ENCODE data around the gene EIF4G3. TPM values are rescaled to one million over a fixed set of nuclear protein-coding genes. Genes with fewer than 3 reads are reported as not detected.

The EIF4G3 gene
- total RNA-seq, 1 donor from 2014 or later: 38.4 TPM

DNA sequence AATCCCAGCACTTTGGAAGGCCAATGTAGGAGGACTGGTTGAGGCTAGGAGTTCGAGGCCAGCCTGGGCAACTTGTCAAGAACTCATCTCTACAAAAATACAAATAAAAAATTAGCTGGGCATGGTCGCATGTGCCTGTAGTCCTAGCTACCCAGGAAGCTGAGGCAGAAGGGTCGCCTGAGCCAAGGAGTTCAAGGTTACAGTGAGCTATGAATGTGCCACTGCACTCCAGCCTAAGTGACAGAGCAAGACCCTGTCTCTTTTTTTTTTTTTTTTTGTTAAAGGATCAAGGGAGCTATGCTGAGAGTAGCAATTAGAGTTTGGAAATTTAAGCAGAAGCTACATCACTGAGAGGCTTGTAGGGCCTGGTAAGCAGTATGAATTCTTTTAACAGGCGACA lies 70.9 kb downstream of the EIF4G3 start:
- Histone ChIP-seq H3K4me3 (ENCODE audit: low read depth, low read length) (no peak overlapping the region), H3K27me3 (ENCODE audit: control insufficient read depth, insufficient read depth, low read length) (no peaks in the 10 kb centered on the region), H3K36me3 (ENCODE audit: control insufficient read depth, insufficient read depth, low read length) (no peaks in the 10 kb centered on the region)
- DNase-seq (ENCODE audit: low read depth): no peak
- TF ChIP-seq, protein P1, sequence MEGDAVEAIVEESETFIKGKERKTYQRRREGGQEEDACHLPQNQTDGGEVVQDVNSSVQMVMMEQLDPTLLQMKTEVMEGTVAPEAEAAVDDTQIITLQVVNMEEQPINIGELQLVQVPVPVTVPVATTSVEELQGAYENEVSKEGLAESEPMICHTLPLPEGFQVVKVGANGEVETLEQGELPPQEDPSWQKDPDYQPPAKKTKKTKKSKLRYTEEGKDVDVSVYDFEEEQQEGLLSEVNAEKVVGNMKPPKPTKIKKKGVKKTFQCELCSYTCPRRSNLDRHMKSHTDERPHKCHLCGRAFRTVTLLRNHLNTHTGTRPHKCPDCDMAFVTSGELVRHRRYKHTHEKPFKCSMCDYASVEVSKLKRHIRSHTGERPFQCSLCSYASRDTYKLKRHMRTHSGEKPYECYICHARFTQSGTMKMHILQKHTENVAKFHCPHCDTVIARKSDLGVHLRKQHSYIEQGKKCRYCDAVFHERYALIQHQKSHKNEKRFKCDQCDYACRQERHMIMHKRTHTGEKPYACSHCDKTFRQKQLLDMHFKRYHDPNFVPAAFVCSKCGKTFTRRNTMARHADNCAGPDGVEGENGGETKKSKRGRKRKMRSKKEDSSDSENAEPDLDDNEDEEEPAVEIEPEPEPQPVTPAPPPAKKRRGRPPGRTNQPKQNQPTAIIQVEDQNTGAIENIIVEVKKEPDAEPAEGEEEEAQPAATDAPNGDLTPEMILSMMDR (IDR thresholded peaks at IDR 0.05; ENCODE audit: insufficient read depth, low read length, poor library complexity, severe bottlenecking): no peak

DNA sequence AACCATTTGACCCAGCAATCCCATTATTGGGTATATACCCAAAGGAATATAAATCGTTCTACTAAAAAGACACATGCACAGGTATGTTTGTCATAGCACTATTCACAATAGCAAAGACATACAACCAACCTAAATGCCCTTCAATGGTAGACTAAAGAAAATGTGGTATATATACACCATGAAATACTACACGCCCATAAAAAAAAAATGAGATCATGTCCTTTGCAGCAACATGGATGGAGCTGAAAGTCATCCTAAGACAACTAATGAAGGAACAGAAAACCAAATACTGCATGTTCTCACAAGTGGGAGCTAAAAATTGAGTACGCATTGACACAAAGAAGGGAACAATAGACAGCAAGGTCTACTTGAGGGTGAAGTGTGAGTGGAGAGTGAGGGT lies 72.0 kb downstream of the EIF4G3 start:
- TF ChIP-seq, protein P1 (IDR thresholded peaks at IDR 0.05; ENCODE audit: insufficient read depth, low read length, poor library complexity, severe bottlenecking): no peak
- H3K27me3 ChIP-seq (ENCODE audit: control insufficient read depth, insufficient read depth, low read length): no peaks in the 10 kb centered on the region
- no peaks in the 10 kb centered on the region for H3K36me3 ChIP-seq (ENCODE audit: control insufficient read depth, insufficient read depth, low read length)
- no peak overlapping the region for H3K4me3 ChIP-seq (ENCODE audit: low read depth, low read length)
- no peak for DNase-seq (ENCODE audit: low read depth)

DNA sequence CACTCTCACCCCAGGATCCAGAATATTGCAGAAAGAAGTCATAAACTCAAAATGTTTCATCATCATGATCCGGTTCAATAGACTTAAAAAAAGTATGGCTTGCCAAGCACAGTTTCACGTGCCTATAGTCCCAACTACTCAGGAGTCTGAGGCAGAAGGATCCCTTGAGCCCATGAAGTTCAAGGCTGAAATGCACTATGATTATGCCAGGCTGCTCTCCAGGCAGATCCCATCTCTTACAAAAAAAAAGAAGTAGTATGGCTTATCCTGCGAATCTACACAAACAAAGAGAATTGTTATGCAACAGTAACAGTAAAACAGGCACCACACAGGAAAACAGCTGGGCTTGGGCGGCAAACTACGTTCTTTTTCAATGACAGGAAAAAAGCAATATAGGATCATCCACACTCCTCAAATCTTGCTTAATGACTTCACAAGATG lies 76.2 kb downstream of the EIF4G3 start:
- Histone ChIP-seq H3K27me3 (ENCODE audit: control insufficient read depth, insufficient read depth, low read length) (no peaks in the 10 kb centered on the region), H3K36me3 (ENCODE audit: control insufficient read depth, insufficient read depth, low read length) (no peaks in the 10 kb centered on the region), H3K4me3 (ENCODE audit: low read depth, low read length) (no peak overlapping the region)
- no peak for DNase-seq (ENCODE audit: low read depth)
- TF ChIP-seq, protein P1 (IDR thresholded peaks at IDR 0.05; ENCODE audit: insufficient read depth, low read length, poor library complexity, severe bottlenecking): no peak

DNA sequence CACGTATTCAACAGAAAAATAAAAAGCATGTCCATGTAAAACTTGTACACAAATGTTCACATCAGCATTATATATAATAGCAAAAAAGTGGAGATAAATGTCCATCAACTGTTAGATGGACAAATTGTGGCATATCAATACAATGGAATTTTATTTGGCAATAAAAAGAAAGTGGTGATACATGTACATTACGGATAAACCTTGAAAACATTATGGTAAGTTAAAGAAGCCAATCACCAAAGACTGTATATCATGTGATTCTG lies 76.9 kb downstream of the EIF4G3 start:
- Histone ChIP-seq H3K27me3 (ENCODE audit: control insufficient read depth, insufficient read depth, low read length) (no peaks in the 10 kb centered on the region), H3K4me3 (ENCODE audit: low read depth, low read length) (no peak overlapping the region), H3K36me3 (ENCODE audit: control insufficient read depth, insufficient read depth, low read length) (no peaks in the 10 kb centered on the region)
- TF ChIP-seq, protein P1 (IDR thresholded peaks at IDR 0.05; ENCODE audit: insufficient read depth, low read length, poor library complexity, severe bottlenecking): no peak
- no peak for DNase-seq (ENCODE audit: low read depth)

DNA sequence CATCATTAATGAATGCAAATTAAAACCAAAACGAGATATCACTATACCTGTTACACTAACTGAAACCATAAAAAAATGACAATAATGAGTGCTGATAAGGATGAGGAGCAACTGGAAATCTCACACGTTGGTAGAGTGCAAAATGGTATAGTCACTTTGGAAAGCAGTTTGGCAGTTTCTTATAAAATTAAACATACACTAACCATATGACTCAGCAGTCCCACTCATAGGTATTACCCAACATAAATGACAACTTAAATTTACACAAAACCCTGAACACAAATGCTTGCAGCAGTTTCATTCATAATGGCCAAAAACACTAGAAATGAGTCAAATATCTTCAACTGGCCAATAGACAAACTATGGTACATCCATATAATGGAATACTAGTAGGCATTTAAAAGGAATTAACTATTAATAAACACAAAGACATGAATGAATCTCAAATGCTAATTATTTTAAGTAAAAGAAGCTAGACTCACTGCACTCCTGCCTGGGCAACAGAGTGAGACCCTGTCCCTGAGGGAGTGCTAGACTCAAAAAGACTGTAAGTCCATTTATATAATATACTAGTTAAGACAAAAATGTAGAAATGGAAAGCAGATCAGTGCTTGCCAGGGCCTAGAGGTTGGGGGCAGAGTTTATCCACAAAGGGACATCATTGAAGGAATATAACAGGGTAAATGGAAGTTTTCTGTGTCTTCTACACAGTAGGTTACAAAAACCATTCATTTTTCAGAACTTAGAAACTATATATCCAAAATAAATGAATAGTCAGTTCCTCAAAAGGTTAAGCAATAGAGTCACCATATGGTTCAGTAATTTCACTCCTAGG lies 77.4 kb downstream of the EIF4G3 start:
- no peak for DNase-seq (ENCODE audit: low read depth)
- TF ChIP-seq, protein P1 (IDR thresholded peaks at IDR 0.05; ENCODE audit: insufficient read depth, low read length, poor library complexity, severe bottlenecking): no peak
- Histone ChIP-seq H3K36me3 (ENCODE audit: control insufficient read depth, insufficient read depth, low read length) (no peaks in the 10 kb centered on the region), H3K4me3 (ENCODE audit: low read depth, low read length) (no peak overlapping the region), H3K27me3 (ENCODE audit: control insufficient read depth, insufficient read depth, low read length) (no peaks in the 10 kb centered on the region)
